Measurements from ENCODE around the gene GRIK4.

DNA sequence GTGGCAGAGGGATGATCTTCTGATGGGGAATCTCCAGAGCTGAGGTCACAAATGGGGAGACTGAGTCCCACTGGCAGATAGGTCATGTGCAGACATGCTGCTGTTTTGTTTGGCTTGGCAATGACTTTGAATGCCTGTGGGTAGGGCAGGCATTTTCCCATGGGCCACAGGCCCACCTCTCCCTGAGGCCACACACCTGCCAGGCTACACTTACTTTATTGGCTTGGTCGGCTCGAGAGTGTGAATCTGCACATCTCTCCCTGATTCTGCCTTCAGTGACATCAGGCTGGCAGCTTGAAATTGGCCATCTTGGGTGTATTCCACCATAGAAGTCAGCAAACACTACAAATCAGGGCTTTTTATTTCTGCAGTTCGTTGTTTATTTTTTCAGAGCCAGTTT, 91.5 kb downstream of the GRIK4 start:
- TF ChIP-seq, protein P1, sequence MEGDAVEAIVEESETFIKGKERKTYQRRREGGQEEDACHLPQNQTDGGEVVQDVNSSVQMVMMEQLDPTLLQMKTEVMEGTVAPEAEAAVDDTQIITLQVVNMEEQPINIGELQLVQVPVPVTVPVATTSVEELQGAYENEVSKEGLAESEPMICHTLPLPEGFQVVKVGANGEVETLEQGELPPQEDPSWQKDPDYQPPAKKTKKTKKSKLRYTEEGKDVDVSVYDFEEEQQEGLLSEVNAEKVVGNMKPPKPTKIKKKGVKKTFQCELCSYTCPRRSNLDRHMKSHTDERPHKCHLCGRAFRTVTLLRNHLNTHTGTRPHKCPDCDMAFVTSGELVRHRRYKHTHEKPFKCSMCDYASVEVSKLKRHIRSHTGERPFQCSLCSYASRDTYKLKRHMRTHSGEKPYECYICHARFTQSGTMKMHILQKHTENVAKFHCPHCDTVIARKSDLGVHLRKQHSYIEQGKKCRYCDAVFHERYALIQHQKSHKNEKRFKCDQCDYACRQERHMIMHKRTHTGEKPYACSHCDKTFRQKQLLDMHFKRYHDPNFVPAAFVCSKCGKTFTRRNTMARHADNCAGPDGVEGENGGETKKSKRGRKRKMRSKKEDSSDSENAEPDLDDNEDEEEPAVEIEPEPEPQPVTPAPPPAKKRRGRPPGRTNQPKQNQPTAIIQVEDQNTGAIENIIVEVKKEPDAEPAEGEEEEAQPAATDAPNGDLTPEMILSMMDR (IDR thresholded peaks at IDR 0.05; ENCODE audit: insufficient read depth, low read depth, low read length), result no peak
- TF ChIP-seq EZH2 (IDR thresholded peaks at IDR 0.05; ENCODE audit: insufficient read depth, low read length), result no peak
